Muscle layer of colon (tissue), 2 donors: ENCODE results near the gene ZBTB47.

Experiments
- H3K27ac ChIP-seq: one replicate; pipeline ENCODE4 v1.7.0; 2013; ENCODE audit warnings: low read depth, mild to moderate bottlenecking, low read length, moderate library complexity
- H3K27me3 ChIP-seq, 2 donors: one replicate each; pipeline ENCODE4 v1.7.0; 2013; ENCODE audit warnings: low read length in 2 of 2, mild to moderate bottlenecking in 2 of 2; ENCODE audit not compliant: insufficient read depth in 2 of 2, control insufficient read depth in 1 of 2
- H3K36me3 ChIP-seq: one replicate; pipeline ENCODE4 v1.7.0; 2013; ENCODE audit warnings: mild to moderate bottlenecking, low read length; ENCODE audit not compliant: insufficient read depth
- H3K4me1 ChIP-seq: one replicate; pipeline ENCODE4 v1.7.0; 2013; ENCODE audit warnings: mild to moderate bottlenecking, low read length; ENCODE audit not compliant: insufficient read depth
- H3K4me3 ChIP-seq, 2 donors: one replicate each; pipeline ENCODE4 v1.7.0; 2013; ENCODE audit warnings: low read length in 2 of 2, low read depth in 1 of 2, mild to moderate bottlenecking in 1 of 2, moderate library complexity in 1 of 2
- H3K9ac ChIP-seq: one replicate; pipeline ENCODE4 v1.7.0; 2013; ENCODE audit warnings: low read length
- H3K9me3 ChIP-seq: one replicate; pipeline ENCODE4 v1.7.0; 2013; ENCODE audit warnings: mild to moderate bottlenecking, low read length
- donor health status: abdominal sarcoma.
- donor health status: Adenocarcinoma of cecum.

Gene ZBTB47

GRCh38 chr3:42660898-42661297 is 7.4 kb downstream of the ZBTB47 start:
- H3K27ac ChIP-seq = no peak overlapping the region
- no peak overlapping the region for H3K9ac ChIP-seq
- no peaks in the 10 kb centered on the region for H3K27me3 ChIP-seq
- H3K4me1 ChIP-seq = peaks cover 20% of the 10 kb centered on the region
- no peak overlapping the region for H3K4me3 ChIP-seq
- no peaks in the 10 kb centered on the region for H3K9me3 ChIP-seq
- no peaks in the 10 kb centered on the region for H3K36me3 ChIP-seq

GRCh38 chr3:42661593-42662022 is 8.1 kb downstream of the ZBTB47 start:
- Histone ChIP-seq H3K27ac (no peak overlapping the region), H3K9me3 (no peaks in the 10 kb centered on the region), H3K27me3 (no peaks in the 10 kb centered on the region), H3K4me1 (peaks cover 22% of the 10 kb centered on the region), H3K9ac (no peak overlapping the region), H3K4me3 (no peak overlapping the region), H3K36me3 (no peaks in the 10 kb centered on the region)

- no peak overlapping the region for H3K9ac ChIP-seq
- H3K36me3 ChIP-seq = no peaks in the 10 kb centered on the region
- H3K4me3 ChIP-seq = no peak overlapping the region
- no peaks in the 10 kb centered on the region for H3K9me3 ChIP-seq
- H3K27ac ChIP-seq = no peak overlapping the region
- no peaks in the 10 kb centered on the region for H3K27me3 ChIP-seq
- H3K4me1 ChIP-seq = peaks cover 28% of the 10 kb centered on the region
These were observed 8.7 kb downstream of the ZBTB47 start for GRCh38 chr3:42662037-42662812.

GRCh38 chr3:42662813-42663535 is 9.5 kb downstream of the ZBTB47 start:
- H3K9me3 ChIP-seq = no peaks in the 10 kb centered on the region
- H3K27me3 ChIP-seq = no peaks in the 10 kb centered on the region
- H3K9ac ChIP-seq = no peak overlapping the region
- no peak overlapping the region for H3K27ac ChIP-seq
- H3K4me3 ChIP-seq = no peak overlapping the region
- no peaks in the 10 kb centered on the region for H3K36me3 ChIP-seq
- peaks cover 36% of the 10 kb centered on the region for H3K4me1 ChIP-seq

- peaks cover 42% of the 10 kb centered on the region for H3K4me1 ChIP-seq
- H3K9ac ChIP-seq = no peak overlapping the region
- no peaks in the 10 kb centered on the region for H3K9me3 ChIP-seq
- no peaks in the 10 kb centered on the region for H3K27me3 ChIP-seq
- no peaks in the 10 kb centered on the region for H3K36me3 ChIP-seq
- no peak overlapping the region for H3K27ac ChIP-seq
- no peak overlapping the region for H3K4me3 ChIP-seq
These were observed 10.3 kb downstream of the ZBTB47 start for GRCh38 chr3:42663581-42664437.

- no peaks in the 10 kb centered on the region for H3K36me3 ChIP-seq
These were observed 10.9 kb downstream of the ZBTB47 start for GRCh38 chr3:42664438-42664803.

GRCh38 chr3:42665050-42665878 is 11.8 kb downstream of the ZBTB47 start:
- Histone ChIP-seq H3K36me3 (no peaks in the 10 kb centered on the region), H3K9ac (no peak overlapping the region), H3K27me3 (no peaks in the 10 kb centered on the region), H3K9me3 (no peaks in the 10 kb centered on the region), H3K4me1 (peaks cover 32% of the 10 kb centered on the region), H3K4me3 (no peak overlapping the region), H3K27ac (no peak overlapping the region)

More at GRCh38 chr3:42664438-42664803, 10.9 kb downstream of the ZBTB47 start:
- no peak overlapping the region for H3K4me3 ChIP-seq
- no peak overlapping the region for H3K27ac ChIP-seq
- H3K27me3 ChIP-seq = no peaks in the 10 kb centered on the region
- peaks cover 39% of the 10 kb centered on the region for H3K4me1 ChIP-seq
- H3K9me3 ChIP-seq = no peaks in the 10 kb centered on the region
- H3K9ac ChIP-seq = no peak overlapping the region

- no peak overlapping the region for H3K27ac ChIP-seq
- H3K9me3 ChIP-seq = no peaks in the 10 kb centered on the region
- peaks cover 30% of the 10 kb centered on the region for H3K4me1 ChIP-seq
- no peaks in the 10 kb centered on the region for H3K36me3 ChIP-seq
- no peak overlapping the region for H3K9ac ChIP-seq
- H3K27me3 ChIP-seq = no peaks in the 10 kb centered on the region
- H3K4me3 ChIP-seq = no peak overlapping the region
These were observed 12.5 kb downstream of the ZBTB47 start for GRCh38 chr3:42666022-42666421.

- no peak overlapping the region for H3K27ac ChIP-seq
- no peaks in the 10 kb centered on the region for H3K9me3 ChIP-seq
- H3K4me3 ChIP-seq = no peak overlapping the region
- no peaks in the 10 kb centered on the region for H3K27me3 ChIP-seq
- H3K4me1 ChIP-seq = peaks cover 30% of the 10 kb centered on the region
- no peaks in the 10 kb centered on the region for H3K36me3 ChIP-seq
- H3K9ac ChIP-seq = no peak overlapping the region
These were observed 13.1 kb downstream of the ZBTB47 start for GRCh38 chr3:42666577-42666998.

GRCh38 chr3:42667096-42667522 is 13.6 kb downstream of the ZBTB47 start:
- Histone ChIP-seq H3K4me1 (peaks cover 30% of the 10 kb centered on the region), H3K9ac (no peak overlapping the region), H3K36me3 (no peaks in the 10 kb centered on the region), H3K9me3 (no peaks in the 10 kb centered on the region), H3K4me3 (no peak overlapping the region), H3K27me3 (no peaks in the 10 kb centered on the region), H3K27ac (no peak overlapping the region)
